Sigmoid colon (tissue), 7 donors: Measurements from ENCODE around the gene HDAC3. TPM values are rescaled to one million over a fixed set of nuclear protein-coding genes. Genes with fewer than 3 reads are reported as not detected.

ENCODE experiments used
- DNase-seq: peaks from one replicate; pipeline ENCODE4 v3.0.0-alpha.2; 2019
- H3K27ac ChIP-seq, 4 donors: fragments of 200-600 bp; sonication (generic); one replicate each; pipeline ENCODE4 v1.5.1; 2016 to 2019; ENCODE audit warnings: mild to moderate bottlenecking in 1 of 4
- H3K27me3 ChIP-seq, 3 donors: fragments of 200-600 bp; sonication (generic); one replicate each; pipeline ENCODE4 v1.5.1; 2019; ENCODE audit warnings: mild to moderate bottlenecking in 1 of 3
- H3K36me3 ChIP-seq, 4 donors: fragments of 200-600 bp; sonication (generic); one replicate each; pipeline ENCODE4 v1.5.1; 2016 to 2019
- H3K4me1 ChIP-seq, 4 donors: fragments of 200-600 bp; sonication (generic); one replicate each; pipeline ENCODE4 v1.5.1; 2017 to 2019
- H3K4me3 ChIP-seq, 4 donors: fragments of 200-600 bp; sonication (generic); one replicate each; pipeline ENCODE4 v1.5.1; 2017 to 2019; ENCODE audit warnings: mild to moderate bottlenecking in 2 of 4, moderate library complexity in 1 of 4
- H3K9me3 ChIP-seq, 4 donors: fragments of 200-600 bp in 3 of 4; sonication (generic) in 3 of 4; one replicate each; pipeline versions ENCODE4 v1.5.1 to v1.6.1; 2013 to 2019
- CTCF ChIP-seq, 4 experiments: fragments of 450-650 bp in 3 of 4; fragments of 200-600 bp in 1 of 4; IDR thresholded peaks; one replicate each; pipeline ENCODE4 v1.5.1; 2016 to 2019; ENCODE audit warnings: antibody characterized with exemption in 4 of 4, mild to moderate bottlenecking in 3 of 4, moderate library complexity in 2 of 4
- EP300 ChIP-seq, 4 donors: sonication (generic); formaldehyde crosslinking; IDR thresholded peaks; one replicate each; pipeline ENCODE4 v1.6.1; 2017; ENCODE audit warnings: antibody characterized with exemption in 4 of 4
- POLR2A ChIP-seq, 2 donors: fragments of 450-650 bp; IDR thresholded peaks; one replicate each; pipeline ENCODE4 v1.6.1; 2016; ENCODE audit warnings: antibody characterized with exemption in 2 of 2, mild to moderate bottlenecking in 2 of 2, moderate library complexity in 2 of 2
- POLR2AphosphoS5 ChIP-seq, 4 donors: sonication (generic); formaldehyde crosslinking; IDR thresholded peaks; one replicate each; pipeline ENCODE4 v1.6.1; 2017; ENCODE audit warnings: antibody characterized with exemption in 4 of 4
- WGBS, 2 donors: extraction: QIAGEN DNeasy Blood & Tissue Kit; methylation state at CpG; one replicate each; pipeline ENCODE4 v1.1.7; 2013; 5-methylcytosine and 5-hydroxymethylcytosine counted together
- intact Hi-C: fragments of 100-400 bp; cut with DNase I; formaldehyde crosslinking; loops from one replicate; pipeline ENCODE4 v1.15.1; 2023
- polyA plus RNA-seq, 3 donors: library from polyadenylated mRNA; stranded (reverse); fragments of 200-250 nt; gene quantifications; one replicate each; pipeline ENCODE4 v1.2.3, GENCODE V29; 2013
- total RNA-seq, 4 donors: library from RNA; depleted of rRNA; stranded (reverse); fragments of >200 nt; gene quantifications; one replicate each; pipeline ENCODE4 v1.1.0, GENCODE V29; 2016
- donor health status: healthy with polysubstance abuse.
- donor health status: Bipolar disorder and iron deficiency.
- donor health status: healthy.

HDAC3 gene
- total and polyA plus RNA-seq, 7 donors: 32.4 to 51.5 (median 38.2) TPM

DNA sequence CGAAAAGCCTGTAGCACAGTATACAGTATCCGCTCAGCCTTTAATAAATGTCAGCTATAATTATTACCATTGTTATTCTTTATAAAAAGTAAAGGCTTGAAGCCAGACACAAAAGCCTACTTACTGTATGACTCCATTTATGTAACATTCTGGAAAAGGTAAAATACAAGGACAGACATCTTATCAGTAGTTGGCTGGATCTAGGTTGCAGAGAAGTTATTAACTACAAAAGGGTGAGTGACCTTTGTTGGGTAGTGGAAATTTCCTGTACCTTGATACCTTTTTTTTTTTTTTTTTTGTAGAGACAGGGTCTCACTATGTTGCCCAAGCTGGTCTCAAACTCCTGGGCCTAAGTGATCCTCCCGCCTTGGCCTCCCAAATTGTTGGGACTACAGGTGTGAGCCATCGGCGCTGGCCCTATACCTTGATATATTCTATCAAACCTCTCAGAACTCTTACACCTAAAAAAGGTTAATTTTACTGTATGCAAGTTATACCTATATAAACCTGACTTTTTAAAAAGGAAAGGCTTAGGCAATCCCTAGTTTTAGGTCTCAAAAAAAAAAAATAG lies 6.0 kb downstream of the HDAC3 start:
- no peak overlapping the region for H3K4me3 ChIP-seq
- no peak for DNase-seq
- intact Hi-C loops: no loop called here
- peaks cover 0 to 26% (median 13%) of the 10 kb centered on the region in 4 donors for H3K4me1 ChIP-seq
- TF ChIP-seq POLR2A (IDR thresholded peaks at IDR 0.05) (no peak), EP300 (IDR thresholded peaks at IDR 0.05) (no peak), POLR2AphosphoS5 (IDR thresholded peaks at IDR 0.05) (no peak), CTCF (IDR thresholded peaks at IDR 0.05) (no peak)
- peaks cover 4 to 43% (median 27%) of the 10 kb centered on the region in 4 donors for H3K36me3 ChIP-seq
- H3K9me3 ChIP-seq: no peaks in the 10 kb centered on the region
- 95 to 98% methylated on average over 5 of the region's 5 CpGs for WGBS, 2 donors
- H3K27me3 ChIP-seq: no peaks in the 10 kb centered on the region
- H3K27ac ChIP-seq: no peak overlapping the region

- Histone ChIP-seq H3K9me3 (no peaks in the 10 kb centered on the region), H3K4me1 (peaks cover 0 to 6% (median 0%) of the 10 kb centered on the region in 4 donors), H3K4me3 (no peak overlapping the region), H3K27me3 (no peaks in the 10 kb centered on the region), H3K36me3 (peaks cover 12 to 66% (median 39%) of the 10 kb centered on the region in 4 donors), H3K27ac (no peak overlapping the region)
- 96 to 97% methylated on average over 6 of the region's 6 CpGs for WGBS, 2 donors
- DNase-seq: no peak
- TF ChIP-seq POLR2A (IDR thresholded peaks at IDR 0.05) (no peak), CTCF (IDR thresholded peaks at IDR 0.05) (no peak), POLR2AphosphoS5 (IDR thresholded peaks at IDR 0.05) (no peak), EP300 (IDR thresholded peaks at IDR 0.05) (no peak)
- intact Hi-C loops: no loop called here
Observed at GRCh38 chr5:141628175-141628788, 8.4 kb downstream of the HDAC3 start.

GRCh38 chr5:141623611-141624010 lies 13.0 kb downstream of the HDAC3 start:
- Histone ChIP-seq H3K27me3 (no peaks in the 10 kb centered on the region), H3K9me3 (no peaks in the 10 kb centered on the region), H3K4me1 (peaks cover 0 to 6% (median 5%) of the 10 kb centered on the region in 4 donors), H3K27ac (no peak overlapping the region), H3K4me3 (no peak overlapping the region), H3K36me3 (peaks cover 22 to 81% (median 46%) of the 10 kb centered on the region in 4 donors)
- intact Hi-C loops: no loop called here
- 79 to 84% methylated on average over 5 of the region's 5 CpGs for WGBS, 2 donors
- DNase-seq: no peak
- TF ChIP-seq POLR2A (IDR thresholded peaks at IDR 0.05): no peak
- TF ChIP-seq EP300 (IDR thresholded peaks at IDR 0.05): no peak
- TF ChIP-seq CTCF (IDR thresholded peaks at IDR 0.05): no peak
- no peak for TF ChIP-seq POLR2AphosphoS5 (IDR thresholded peaks at IDR 0.05)

GRCh38 chr5:141623186-141623585 lies 13.5 kb downstream of the HDAC3 start:
- no peak overlapping the region for H3K27ac ChIP-seq
- H3K9me3 ChIP-seq: no peaks in the 10 kb centered on the region
- H3K4me3 ChIP-seq: no peak overlapping the region
- intact Hi-C loops: no loop called here
- H3K4me1 ChIP-seq: peaks cover 0 to 8% (median 5%) of the 10 kb centered on the region in 4 donors
- TF ChIP-seq POLR2AphosphoS5 (IDR thresholded peaks at IDR 0.05) (no peak), POLR2A (IDR thresholded peaks at IDR 0.05) (no peak), EP300 (IDR thresholded peaks at IDR 0.05) (no peak), CTCF (IDR thresholded peaks at IDR 0.05) (no peak)
- DNase-seq: no peak
- H3K36me3 ChIP-seq: peaks cover 22 to 77% (median 42%) of the 10 kb centered on the region in 4 donors
- H3K27me3 ChIP-seq: no peaks in the 10 kb centered on the region
